NCI-H748 treated with DMSO at 0.1 percent for 48 hours (cell line): ENCODE data around the gene NDRG4.

ENCODE experiments used
- DNase-seq: peaks from one replicate; lab custom pipeline; 2025; lab: John Stamatoyannopoulos, UW

NDRG4 gene, protein sequence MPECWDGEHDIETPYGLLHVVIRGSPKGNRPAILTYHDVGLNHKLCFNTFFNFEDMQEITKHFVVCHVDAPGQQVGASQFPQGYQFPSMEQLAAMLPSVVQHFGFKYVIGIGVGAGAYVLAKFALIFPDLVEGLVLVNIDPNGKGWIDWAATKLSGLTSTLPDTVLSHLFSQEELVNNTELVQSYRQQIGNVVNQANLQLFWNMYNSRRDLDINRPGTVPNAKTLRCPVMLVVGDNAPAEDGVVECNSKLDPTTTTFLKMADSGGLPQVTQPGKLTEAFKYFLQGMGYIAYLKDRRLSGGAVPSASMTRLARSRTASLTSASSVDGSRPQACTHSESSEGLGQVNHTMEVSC

DNA sequence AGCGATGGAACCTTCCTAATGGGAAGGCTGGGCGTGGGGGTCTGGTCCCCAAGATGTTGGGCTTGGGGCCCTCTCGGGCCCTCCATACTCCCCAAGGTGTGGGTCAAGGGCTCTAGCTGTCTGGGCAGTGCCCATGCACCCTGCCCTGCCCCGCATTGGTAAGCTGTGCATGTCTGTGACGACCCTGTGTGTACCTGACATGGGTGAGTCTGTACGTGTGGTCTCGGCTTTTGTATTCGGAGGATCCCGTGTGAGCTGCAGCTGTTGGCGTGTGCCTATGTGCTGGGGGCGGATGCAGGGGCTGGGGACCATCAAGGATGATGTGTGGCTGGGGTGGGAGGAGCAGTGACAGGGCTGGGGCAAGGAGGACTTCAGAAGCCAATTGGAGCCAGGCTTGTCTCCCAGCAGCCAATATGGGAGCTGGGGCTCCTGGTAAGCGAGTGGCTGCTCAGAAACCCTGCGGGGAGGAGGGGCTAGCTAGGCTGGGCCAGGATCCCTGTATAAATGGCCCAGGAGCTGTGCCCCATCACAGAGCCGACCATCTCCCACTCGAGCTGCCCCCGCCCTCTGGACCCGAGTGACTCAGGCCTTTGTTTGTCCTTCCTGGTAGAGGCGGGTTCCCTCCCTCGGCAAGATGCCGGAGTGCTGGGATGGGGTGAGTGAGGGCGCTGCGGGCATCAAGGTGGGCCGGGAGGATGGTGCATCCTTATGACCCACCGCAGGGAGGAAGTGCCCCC is at the start of gene NDRG4:
TSS of gene NDRG4 (plus strand) at position 529 of the 737 bp plus-strand sequence. CDS start at position 635, 106 bp downstream.
- DNase-seq, result peak; percentile 82

- DNase-seq, result no peak
These were observed 49.4 kb upstream of the NDRG4 start for GRCh38 chr16:58450590-58450989.

DNA sequence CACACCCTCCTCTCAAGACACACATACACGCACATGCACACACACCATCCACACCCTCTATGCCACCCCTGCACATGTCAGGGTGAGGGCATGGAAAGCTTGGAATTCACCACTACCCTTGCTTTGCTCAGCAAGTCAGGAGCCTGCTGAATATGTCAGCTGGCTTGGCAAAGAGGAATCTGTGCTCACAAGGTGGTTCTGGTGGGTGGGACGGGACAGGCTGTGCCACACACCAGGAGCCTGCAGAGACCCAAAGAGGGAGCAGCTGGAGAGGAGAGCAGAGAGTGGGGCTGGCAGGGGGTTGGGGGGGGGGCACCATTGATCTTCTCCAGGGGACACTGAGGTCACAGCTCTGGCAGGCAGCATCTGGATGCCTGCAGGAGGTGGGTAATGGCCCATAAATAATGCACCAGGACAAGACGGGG is 48.7 kb upstream of the NDRG4 start:
- DNase-seq, result no peak

DNA sequence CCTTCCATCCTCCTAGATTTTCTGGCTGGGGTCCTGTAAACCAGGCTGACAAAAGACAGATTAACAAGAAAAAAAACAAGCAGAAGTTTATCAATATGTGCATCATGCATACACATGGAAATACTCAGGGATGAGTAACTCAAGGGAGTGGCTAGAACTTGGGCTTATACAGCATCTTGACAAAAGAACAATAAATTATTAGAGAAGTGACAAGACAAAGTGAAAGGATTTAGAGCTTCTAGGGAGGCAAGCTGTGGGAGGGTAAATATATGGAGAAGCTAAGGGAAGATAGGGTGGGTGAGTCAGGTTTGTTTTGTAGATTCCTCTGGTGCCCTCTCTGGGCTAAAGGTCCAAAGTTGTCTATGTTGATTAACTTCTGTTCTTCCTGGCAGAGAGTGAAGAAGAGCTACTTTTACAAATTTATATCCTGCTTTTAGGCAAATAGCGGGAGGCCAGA is 48.0 kb upstream of the NDRG4 start:
- DNase-seq, result no peak

DNA sequence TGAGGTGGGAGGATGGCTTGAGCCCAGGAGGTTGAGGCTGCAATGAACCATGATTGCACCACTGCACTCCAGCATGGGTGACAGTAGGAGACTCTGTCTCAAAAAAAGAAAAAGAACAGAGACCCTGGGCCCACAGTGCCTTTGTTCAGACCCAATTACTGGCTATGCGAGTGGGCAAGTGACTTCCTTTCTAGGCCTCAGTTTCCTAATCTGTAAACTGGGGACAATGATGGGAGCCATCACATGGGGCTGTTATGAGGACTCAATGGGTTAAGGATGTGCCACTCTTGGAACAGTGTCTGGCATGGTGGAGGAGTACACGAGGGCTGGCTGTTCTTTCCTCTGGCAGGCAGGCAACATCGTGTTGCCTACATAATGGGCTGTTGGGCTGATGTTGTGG is 47.3 kb upstream of the NDRG4 start:
- no peak for DNase-seq

DNA sequence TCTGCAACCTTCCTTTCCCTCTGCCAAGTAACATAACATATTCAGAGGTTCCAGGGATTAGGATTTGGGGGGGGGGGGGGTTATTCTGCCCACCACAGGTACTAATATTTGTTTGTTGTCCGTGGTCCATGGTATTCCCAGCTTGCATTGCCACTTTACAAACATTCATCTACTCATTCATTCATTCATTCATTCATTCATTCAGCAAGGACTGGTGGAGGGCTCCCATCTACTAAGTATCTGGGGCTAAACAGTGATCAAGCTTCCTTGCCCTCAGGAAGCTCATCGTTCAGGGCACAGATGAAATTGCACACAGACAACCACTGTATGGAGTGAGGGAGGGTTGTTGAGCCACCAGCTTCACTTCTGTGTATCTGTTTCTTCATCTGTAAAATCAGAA is 45.8 kb upstream of the NDRG4 start:
- DNase-seq, result no peak

- no peak for DNase-seq
These were observed 45.1 kb upstream of the NDRG4 start for GRCh38 chr16:58454856-58455255.

GRCh38 chr16:58455750-58456149 is 44.2 kb upstream of the NDRG4 start:
- DNase-seq, result no peak

DNA sequence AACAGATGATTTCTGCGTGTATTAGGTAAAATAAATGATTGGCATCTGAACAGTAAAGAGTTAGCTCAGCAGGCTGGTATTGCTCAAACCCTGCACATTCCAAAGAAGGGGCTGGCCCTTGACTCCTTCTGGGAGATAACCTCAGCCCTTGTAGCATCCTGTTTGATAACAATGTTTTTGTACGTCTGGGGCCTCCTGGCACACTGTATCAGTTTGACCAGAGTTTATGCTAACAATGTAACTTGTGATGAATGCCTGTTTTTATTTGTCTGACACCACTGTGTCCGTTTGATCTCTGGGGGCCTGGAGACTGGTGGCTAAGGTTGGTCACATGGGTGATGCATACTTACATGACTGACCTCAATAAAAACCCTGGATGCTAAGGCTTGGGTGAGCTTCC is 43.8 kb upstream of the NDRG4 start:
- no peak for DNase-seq

DNA sequence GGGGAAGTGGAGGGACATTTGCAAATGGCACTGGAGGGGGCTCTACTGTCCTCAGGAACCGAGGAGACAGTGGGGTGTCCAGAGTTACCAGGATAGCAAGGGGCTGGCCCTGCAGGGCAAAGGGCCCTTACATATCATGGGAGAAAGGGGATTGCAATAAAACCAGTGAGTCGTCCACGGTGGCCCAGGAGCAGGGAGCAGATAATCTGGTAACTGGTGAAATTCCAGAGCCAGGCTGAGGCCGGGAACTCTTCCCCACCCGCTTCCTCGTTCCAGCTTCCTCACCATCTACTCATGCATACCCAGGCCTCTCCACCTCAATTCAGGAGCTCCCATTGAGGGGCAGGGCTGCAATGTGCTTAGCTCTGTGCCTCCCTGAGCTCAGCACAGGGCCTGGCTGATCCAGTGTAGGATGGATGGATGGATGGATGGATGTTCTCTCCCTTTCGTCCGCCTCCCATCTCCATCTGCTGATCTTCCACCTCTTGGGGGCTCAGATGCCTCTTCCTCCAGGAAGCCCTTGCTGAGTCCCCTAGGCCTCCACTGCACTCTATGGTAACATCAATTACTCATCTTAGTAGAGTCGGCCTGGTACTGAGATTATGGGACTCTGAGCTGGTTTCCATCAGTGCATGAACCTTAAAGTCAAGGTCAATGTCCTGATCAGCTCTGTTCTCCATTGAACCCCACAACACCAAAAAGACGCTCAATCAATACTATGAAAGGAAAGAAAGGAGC is 41.2 kb upstream of the NDRG4 start:
- DNase-seq, result no peak

- DNase-seq, result no peak
These were observed 40.4 kb upstream of the NDRG4 start for GRCh38 chr16:58459344-58460218.

GRCh38 chr16:58460219-58460610 is 39.7 kb upstream of the NDRG4 start:
- no peak for DNase-seq

- DNase-seq, result no peak
These were observed 38.9 kb upstream of the NDRG4 start for GRCh38 chr16:58461056-58461455.

DNA sequence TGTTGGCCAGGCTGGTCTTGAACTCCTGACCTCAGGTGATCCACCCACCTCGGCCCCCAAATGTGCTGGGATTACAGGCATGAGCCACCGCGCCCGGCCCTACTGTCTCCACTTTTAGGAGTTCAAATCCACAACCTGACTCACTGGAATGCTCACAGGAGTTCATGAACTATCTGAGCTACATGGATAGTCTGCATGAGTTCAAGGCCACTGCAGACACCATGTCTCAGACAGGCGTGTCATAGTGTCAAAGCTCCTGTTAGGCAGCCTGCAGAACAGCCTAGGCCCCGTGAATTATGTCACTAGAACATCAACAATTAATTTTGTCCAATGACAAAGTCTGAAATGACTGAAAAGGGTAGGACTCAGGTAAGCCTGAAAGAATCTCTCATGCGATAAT is 38.3 kb upstream of the NDRG4 start:
- no peak for DNase-seq

DNA sequence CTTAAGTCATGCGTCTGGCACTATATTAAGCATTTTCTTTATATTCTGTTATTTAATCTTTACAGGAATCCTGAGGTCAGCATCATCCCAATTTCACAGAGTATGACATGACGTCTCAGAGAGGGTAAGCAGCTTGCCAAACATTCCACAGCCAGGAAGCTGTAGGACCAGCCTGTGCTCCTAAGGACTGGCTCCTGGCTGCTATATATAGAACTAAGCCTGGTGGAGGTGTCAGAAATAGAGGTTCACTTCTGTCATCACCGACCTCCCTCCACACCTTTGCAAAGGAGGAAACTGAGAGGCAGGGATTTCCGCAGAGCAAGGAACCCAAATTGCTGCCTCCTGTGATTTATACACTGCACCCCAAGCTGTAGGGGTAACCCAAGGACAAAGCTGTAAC is 37.9 kb upstream of the NDRG4 start:
- no peak for DNase-seq

DNA sequence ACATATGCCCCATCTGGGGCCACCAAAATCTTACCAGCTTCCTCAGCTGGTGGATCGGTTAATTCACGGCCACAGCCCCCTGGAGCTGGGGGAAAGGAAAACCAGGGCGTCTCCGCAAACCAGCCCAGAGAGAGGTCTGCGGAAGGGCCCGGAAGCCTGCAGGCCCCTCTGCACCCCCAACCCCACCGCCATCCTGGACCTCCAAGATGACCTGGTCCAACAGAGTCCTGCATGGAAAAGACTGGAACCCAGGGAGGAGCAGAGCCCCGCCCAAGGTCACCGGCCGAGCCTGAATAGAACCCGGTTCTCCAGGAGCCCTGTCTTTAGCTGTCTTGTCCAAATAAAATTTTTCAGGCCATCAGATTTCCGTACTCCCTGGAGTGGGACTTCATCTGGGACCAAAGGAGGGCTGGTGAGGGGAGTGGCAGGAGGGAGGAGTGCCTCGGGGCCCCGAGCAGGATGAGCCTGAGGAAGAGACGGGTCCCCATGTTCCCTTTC is 37.4 kb upstream of the NDRG4 start:
- DNase-seq, result no peak

DNA sequence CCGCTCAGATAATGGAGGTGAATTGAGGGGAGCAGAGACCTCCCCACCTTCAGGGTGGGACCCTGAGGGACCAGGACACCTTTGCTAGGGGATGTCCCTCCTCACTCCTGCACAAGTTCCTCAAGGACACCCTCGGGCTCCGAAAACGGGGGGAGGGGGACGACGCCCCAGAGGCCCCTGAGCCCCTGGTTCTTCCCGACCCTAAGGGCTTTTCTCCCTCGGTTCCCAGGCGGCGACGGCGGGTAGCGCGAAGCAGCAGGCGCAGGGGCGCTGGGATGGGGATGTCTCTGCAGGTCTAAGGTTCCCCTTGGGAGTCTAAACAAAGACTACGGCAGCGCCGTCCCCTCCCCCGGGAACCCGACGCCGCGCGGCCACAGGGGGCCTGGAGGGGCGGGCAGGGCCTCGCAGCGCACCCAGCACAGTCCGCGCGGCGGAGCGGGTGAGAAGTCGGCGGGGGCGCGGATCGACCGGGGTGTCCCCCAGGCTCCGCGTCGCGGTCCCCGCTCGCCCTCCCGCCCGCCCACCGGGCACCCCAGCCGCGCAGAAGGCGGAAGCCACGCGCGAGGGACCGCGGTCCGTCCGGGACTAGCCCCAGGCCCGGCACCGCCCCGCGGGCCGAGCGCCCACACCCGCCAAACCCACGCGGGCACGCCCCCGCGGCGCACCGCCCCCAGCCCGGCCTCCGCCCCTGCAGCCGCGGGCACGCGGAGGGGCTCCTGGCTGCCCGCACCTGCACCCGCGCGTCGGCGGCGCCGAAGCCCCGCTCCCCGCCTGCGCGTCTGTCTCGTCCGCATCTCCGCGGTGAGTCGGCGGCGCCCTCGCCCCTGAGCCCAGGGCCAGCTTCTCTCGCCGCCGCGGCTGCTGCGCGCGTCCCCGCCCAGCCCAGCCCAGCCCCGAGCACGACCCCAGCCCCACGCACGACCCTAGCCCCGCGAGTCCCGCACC is 36.7 kb upstream of the NDRG4 start:
- DNase-seq, result no peak

GRCh38 chr16:58464047-58464915 is 35.7 kb upstream of the NDRG4 start:
- DNase-seq, result no peak
